KOPT-K1 (cell line): ENCODE results near the gene CYP11A1.

Source experiments
- H3K27ac ChIP-seq: fragments of 200-600 bp; sonication (generic); 2 replicates; pipeline ENCODE4 v1.5.1; 2016; ENCODE audit warnings: antibody characterized with exemption, mild to moderate bottlenecking, low read depth, low read length; ENCODE audit not compliant: poor library complexity, severe bottlenecking
- H3K36me3 ChIP-seq: fragments of 200-600 bp; sonication (generic); 2 replicates; pipeline ENCODE4 v1.5.1; 2017; ENCODE audit warnings: antibody characterized with exemption, mild to moderate bottlenecking, low read length, moderate library complexity; ENCODE audit not compliant: insufficient read depth
- H3K9me3 ChIP-seq: fragments of 200-600 bp; sonication (generic); 2 replicates; pipeline ENCODE4 v1.5.1; 2017; ENCODE audit warnings: antibody characterized with exemption, low read length, mild to moderate bottlenecking; ENCODE audit not compliant: insufficient read depth, poor library complexity, severe bottlenecking

CYP11A1 gene

GRCh38 chr15:74320352-74321247 lies 46.8 kb downstream of the CYP11A1 start:
- Histone ChIP-seq H3K27ac (no peak overlapping the region), H3K9me3 (no peaks in the 10 kb centered on the region)

GRCh38 chr15:74319596-74320351 lies 47.7 kb downstream of the CYP11A1 start:
- H3K9me3 ChIP-seq = no peaks in the 10 kb centered on the region
- no peaks in the 10 kb centered on the region for H3K36me3 ChIP-seq
- no peak overlapping the region for H3K27ac ChIP-seq

More at GRCh38 chr15:74320352-74321247, 46.8 kb downstream of the CYP11A1 start:
- no peaks in the 10 kb centered on the region for H3K36me3 ChIP-seq

GRCh38 chr15:74319138-74319460 lies 48.3 kb downstream of the CYP11A1 start:
- Histone ChIP-seq H3K36me3 (no peaks in the 10 kb centered on the region), H3K27ac (no peak overlapping the region), H3K9me3 (no peaks in the 10 kb centered on the region)

- H3K9me3 ChIP-seq = no peaks in the 10 kb centered on the region
- H3K36me3 ChIP-seq = no peaks in the 10 kb centered on the region
- no peak overlapping the region for H3K27ac ChIP-seq
These were observed 48.9 kb downstream of the CYP11A1 start for GRCh38 chr15:74318376-74319137.

GRCh38 chr15:74317820-74318375 lies 49.5 kb downstream of the CYP11A1 start:
- H3K27ac ChIP-seq = no peak overlapping the region
- no peaks in the 10 kb centered on the region for H3K9me3 ChIP-seq
- H3K36me3 ChIP-seq = no peaks in the 10 kb centered on the region

DNA sequence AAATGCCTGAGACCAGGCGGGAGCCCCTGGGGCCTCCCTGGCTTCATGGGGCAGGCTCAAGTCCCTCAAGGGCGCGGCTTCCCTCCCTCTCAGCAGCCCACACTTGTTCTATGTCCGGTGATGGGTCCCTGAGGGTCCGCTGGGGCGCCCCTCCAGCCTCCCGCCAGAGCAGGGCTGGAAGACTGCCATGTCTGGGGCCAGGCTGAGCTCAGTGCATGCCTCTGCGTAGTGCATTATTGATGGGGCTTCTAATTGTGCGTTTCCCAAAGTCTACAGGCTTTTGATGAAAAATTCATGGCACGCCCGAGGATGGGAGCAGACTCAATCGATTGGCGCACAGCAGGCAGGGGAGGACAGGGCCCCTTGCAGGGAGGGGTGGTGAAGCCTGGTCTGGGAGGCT lies 51.3 kb downstream of the CYP11A1 start:
- Histone ChIP-seq H3K9me3 (no peaks in the 10 kb centered on the region), H3K27ac (no peak overlapping the region), H3K36me3 (no peaks in the 10 kb centered on the region)

GRCh38 chr15:74315626-74316025 lies 51.8 kb downstream of the CYP11A1 start:
- Histone ChIP-seq H3K36me3 (no peaks in the 10 kb centered on the region), H3K27ac (peak overlapping the region; percentile 27), H3K9me3 (no peaks in the 10 kb centered on the region)

DNA sequence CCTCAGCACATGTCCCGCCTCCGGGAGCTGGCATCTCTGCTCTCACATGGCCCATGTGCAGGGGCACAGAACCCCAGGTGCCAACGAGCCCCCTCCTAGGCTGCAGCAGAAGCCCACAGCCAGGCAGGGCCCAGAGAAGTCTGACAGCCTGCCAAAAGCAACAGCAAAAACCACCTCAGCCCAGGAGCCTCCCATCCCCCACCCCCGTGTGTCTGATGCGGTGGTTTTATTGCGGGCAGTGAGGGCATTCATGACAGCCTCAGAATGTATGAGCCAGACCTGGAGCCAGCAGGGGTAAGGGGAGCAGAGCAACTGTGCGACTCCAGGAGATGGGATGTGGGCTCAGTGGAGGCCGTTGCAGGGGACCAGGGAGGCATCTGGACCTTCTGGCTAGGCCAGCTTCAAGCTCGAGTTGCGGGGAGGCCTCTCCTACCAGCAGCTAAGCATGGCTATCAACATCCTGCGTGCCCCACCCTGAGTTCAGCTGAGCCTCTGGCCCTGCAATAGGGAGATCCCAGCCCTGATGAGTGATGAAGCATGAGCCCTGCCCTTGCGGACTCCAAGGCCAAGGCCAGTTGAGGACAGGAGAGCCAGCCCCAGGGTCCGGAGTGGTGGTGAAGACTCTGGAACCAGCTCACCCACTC lies 52.5 kb downstream of the CYP11A1 start:
- Histone ChIP-seq H3K27ac (peak overlapping the region; percentile 27), H3K36me3 (no peaks in the 10 kb centered on the region), H3K9me3 (no peaks in the 10 kb centered on the region)

DNA sequence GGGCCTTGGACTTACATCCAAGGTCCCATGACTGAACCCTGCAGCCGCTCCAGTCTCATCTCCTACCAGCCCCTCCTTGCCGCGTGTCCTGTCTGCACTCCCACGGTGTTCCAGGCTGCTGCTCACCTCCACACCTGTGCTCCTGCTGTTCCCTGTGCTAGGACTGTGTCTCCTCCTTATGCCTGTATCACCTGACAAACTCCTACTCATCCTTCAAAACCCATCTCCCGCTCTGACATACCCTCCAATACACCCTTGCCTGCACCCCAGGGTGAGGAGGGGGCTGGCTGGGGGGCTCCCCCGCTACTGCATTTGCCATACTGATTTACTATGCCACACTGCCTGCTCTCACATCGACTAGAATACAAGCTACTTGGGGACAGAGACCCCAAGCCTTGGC lies 53.6 kb downstream of the CYP11A1 start:
- Histone ChIP-seq H3K36me3 (no peaks in the 10 kb centered on the region), H3K27ac (no peak overlapping the region), H3K9me3 (no peaks in the 10 kb centered on the region)

- Histone ChIP-seq H3K9me3 (no peaks in the 10 kb centered on the region), H3K27ac (no peak overlapping the region), H3K36me3 (no peaks in the 10 kb centered on the region)
These were observed 54.9 kb downstream of the CYP11A1 start for GRCh38 chr15:74312445-74313007.

DNA sequence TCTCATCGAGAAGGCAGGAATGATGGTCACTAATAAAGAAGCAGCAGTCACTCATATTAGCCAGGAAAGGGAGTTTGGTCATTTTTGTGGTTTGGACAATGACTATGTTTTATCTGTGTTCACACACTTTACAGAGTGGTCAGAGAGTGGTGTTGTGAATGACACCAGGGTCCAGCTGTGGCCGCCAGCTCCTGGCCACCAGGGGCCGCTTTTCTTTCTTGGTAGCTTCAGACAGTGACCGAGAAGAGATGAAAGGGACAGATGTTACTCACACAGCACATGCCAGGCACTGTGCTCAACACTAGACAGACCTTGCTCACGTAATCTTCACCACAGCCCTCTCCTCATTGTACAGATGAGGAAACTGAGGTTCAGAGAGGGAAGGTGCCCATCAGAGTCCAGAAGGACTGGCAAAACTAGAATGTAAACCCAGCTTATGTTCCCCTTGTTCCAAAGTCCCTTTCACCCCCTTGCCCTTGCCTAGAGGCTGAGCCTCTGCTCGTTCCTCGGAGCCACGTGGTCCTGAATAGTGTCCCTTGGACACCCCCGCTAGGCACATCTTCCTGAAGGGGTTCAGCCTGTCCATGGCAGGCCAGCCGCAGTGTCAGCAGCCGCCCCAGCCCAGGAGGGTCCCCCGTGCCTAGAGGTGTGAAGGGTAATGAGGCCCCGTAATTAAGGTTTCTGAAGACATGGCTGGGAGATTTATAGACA lies 55.6 kb downstream of the CYP11A1 start:
- no peak overlapping the region for H3K27ac ChIP-seq
- no peaks in the 10 kb centered on the region for H3K9me3 ChIP-seq
- no peaks in the 10 kb centered on the region for H3K36me3 ChIP-seq

DNA sequence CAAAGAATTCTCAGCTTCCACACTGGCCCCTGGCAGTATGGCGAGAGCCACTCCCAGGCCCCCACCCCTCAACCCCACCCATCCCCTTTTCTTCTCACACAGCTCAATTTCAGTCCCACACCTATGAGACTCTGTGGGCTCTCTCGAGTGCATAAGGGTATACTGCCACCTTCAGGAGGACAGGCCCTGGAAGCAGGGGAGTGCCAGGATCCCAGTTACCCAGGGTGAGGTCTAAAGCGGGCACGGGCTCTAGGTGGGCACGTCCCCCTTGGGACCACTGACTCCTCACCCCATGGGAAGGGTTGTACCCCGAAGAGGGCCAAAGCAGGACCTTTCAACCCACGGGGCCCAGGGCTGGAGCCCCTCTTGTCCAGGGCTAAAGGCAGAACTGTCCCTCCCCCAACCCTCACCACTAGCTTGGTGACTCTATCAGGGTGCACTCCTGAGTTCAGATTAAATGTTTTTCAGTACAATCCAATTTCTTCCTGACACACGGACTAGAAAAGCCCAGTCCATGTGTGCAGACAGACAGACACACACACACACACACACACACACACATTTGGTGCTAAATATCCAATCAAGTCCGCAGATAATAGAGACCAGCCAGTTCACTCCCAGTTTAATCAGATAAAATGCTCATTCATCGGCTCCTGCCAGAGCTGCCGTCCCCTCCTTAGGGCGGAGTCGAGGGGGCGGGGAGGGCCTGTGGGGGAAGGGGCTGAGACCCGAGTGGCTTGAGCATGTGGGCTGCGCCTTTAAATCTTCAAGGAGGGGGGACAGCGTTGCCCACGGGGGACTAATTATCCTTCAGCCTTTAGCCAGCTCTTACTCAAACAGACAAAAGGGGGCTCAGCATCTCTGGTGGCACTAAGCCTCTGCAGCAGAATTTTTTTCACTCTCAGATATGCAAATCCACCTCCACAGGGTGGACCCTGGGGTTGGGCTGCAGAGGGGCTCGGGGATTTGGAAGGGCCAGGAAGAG lies 59.3 kb downstream of the CYP11A1 start:
- H3K36me3 ChIP-seq = no peaks in the 10 kb centered on the region
- no peaks in the 10 kb centered on the region for H3K9me3 ChIP-seq
- no peak overlapping the region for H3K27ac ChIP-seq

- Histone ChIP-seq H3K36me3 (no peaks in the 10 kb centered on the region), H3K9me3 (no peaks in the 10 kb centered on the region), H3K27ac (no peak overlapping the region)
These were observed 60.6 kb downstream of the CYP11A1 start for GRCh38 chr15:74306781-74307217.
